Metanephros (tissue), 1 donor: ENCODE results near the gene GAREM2. TPM values are rescaled to one million over a fixed set of nuclear protein-coding genes. Genes with fewer than 3 reads are reported as not detected.

Experiments used
- total RNA-seq: library from RNA; depleted of rRNA; stranded (reverse); fragments of >200 nt; gene quantifications from one replicate; pipeline ENCODE4 v1.2.3, GENCODE V29; 2014

GAREM2 gene
- 3.7 TPM for total RNA-seq

DNA sequence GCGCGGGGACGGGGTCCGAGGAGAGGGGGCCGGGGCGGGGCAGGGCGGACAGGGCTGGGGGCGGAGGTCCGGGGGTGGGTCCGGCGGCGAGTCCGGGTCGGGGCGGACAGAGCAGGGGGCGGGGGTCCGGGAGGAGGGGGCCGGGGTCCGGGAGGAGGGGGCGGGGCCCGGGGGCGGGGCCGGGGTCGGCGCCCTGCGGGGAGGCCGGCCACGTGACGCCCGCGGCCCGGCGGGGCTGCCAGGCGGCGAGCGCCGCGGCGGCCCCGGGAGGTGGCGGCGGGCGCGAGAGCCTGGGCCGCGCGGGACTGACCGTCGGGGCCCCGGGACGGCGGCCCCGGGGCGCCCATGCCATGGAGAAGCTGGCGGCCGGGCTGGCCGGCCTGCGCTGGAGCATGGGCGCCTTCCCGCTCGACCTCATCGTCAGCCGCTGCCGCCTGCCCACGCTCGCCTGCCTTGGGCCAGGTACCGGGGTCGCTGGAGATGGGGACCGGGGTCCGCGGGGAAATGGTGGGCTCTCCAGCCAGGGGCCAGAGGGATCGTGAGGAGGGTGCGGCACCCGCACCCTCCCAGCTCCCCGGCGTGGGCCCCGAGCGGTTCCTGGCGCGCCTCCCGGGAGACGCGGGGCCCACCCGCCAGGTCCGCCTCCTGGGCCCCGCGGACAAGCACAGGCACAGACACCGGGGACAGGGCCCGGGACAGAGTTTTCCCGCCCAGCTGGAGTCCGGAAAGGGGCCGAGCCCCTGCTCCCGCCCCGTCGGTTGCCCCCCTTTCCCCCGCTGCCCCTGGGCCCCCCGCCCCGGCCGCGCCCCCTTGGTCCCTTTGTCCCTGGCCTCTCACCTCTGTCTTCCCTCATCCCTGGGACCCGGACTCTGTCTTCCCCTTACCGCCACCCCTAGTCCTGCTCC lies at the start of gene GAREM2:
TSS of gene GAREM2 (plus strand) at position 218 of the 905 bp plus-strand sequence. CDS start at position 351, 133 bp downstream.

Other genes with a start within 250 kb of the GAREM2 start
- 9.2 TPM for gene KIF3C, start 190.6 kb upstream of the GAREM2 start, total RNA-seq
- 65.4 TPM for gene RAB10, start 139.0 kb upstream of the GAREM2 start, total RNA-seq
- 131 TPM for gene HADHA, start 71.5 kb downstream of the GAREM2 start, total RNA-seq
- 130 TPM for gene HADHB, start 71.9 kb downstream of the GAREM2 start, total RNA-seq
- gene SELENOI, start 173.1 kb downstream of the GAREM2 start, total RNA-seq, result 27.8 TPM
- gene ADGRF3, start 173.7 kb downstream of the GAREM2 start, total RNA-seq, result 0.64 TPM
- gene DRC1, start 228.8 kb downstream of the GAREM2 start, total RNA-seq, result 0.76 TPM